ENCODE data around the gene CDC42EP3.

The CDC42EP3 gene

DNA sequence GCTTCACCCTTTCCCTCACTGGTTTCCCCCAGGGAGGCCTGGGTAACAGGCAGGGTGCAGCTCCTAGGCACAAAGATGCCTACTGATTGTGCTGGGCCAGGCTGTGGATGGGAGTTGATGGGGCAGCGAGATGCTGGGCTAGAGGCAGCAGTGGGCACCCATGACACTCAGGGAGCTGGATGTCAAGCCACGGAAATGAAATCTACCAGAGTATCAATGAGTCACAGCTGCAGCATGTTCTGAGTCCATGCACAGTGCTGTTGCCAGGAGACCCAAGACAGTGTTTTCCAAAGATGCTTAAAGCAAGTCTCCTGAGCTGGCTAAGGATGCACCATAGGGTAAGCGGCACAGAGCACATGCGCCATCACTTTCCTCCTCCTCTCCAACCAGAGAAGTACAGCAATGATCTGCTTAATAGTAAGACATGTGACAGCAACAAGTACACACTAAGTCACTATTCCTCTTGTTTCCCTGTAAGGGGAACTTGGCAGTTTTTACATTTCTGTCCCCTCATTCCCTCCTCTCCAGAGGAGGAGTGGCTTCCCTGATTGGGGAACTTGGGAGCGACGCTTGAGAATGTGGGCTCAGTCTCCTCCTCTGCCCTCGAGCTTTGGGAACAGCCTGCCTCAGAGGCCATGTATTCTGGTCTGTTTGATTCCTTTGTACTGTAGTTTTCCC is 57.2 kb downstream of the CDC42EP3 start:
- FAIRE-seq: no peak

DNA sequence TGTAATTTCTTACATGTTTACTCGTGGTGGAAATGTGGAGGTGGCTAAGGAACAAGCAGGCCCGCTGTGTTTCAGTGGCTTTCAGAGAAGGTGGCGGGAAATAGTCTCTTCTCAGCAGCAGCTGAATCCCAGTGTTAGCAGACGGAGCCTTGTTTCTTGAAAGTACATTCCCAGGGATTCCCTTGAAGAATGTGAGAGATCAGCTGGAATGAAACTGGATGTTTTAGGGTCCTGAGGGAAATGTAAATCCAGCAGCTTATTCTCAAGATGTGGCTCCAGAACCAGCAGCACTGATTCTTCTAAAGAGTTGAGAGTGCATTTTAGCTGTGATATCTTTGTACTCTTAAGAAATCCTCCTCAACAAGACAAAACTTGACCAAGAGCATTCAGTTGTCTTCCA is 59.1 kb downstream of the CDC42EP3 start:
- FAIRE-seq: no peak

DNA sequence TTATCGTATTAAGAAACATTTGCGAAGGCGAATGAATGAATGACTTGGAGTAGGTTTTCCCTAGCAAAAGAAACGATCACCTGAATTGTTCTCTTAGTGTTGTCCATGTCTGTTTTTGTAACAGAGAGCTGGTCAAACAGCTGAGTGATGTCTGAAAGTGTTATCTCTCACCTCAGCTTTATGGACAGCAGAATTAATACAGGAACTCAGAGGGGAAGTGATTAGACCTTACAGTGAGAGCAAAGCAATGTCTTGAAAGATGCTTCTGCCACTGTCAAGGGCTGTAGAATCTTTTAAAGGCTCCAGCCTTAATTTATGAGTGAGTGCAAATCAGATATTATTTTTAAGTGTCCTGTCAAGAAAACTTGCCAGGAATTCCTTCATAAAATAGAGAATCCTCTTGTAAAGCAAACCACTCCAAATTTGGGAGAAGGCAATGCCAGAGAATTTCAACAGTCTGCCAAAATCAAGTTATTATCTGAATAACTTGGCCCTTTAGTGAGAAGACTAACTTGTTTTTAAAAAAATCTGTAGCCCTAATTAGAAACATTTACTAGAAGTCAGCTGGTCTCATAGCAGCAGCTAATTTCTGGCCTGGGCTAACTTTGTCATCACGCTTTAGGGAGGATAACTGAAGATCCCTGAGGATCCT is 60.7 kb downstream of the CDC42EP3 start:
- FAIRE-seq: no peak

DNA sequence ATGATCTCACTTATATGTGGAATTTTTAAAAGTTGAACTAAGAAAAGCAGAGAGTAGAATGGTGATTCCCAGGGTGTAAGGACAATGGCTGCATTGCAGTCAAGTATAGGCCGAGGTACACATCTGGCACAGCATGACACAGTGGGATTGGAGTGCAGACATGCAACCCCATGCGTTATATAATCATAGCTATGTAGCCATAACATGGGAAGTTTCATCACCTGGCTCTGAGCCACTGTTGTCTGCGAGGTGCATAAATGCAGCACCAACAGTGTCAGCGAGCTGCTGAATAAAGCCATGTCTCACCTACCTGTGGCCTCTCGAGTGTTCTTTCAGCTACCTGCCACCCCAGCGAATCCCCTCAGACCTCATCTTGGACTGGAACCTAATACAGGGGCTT is 61.7 kb downstream of the CDC42EP3 start:
- FAIRE-seq: no peak

DNA sequence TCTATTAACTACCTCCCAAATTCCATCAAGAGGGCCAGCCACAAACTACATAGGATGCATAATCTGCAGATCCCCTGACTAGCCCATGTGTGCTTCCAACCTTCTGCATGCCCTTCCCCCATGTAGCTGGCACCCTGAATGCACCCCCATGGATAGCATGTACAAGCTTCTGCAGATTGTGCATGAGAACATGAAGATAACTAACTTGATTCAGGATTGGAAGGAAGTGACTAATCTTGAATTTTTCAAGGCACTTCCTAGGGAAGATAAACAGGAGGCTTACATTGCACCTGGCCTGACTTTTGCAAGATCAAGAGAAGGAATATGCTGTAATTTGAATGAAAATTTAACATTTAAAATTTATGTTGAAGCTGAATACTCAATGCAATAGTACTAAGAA is 66.7 kb downstream of the CDC42EP3 start:
- FAIRE-seq: no peak

DNA sequence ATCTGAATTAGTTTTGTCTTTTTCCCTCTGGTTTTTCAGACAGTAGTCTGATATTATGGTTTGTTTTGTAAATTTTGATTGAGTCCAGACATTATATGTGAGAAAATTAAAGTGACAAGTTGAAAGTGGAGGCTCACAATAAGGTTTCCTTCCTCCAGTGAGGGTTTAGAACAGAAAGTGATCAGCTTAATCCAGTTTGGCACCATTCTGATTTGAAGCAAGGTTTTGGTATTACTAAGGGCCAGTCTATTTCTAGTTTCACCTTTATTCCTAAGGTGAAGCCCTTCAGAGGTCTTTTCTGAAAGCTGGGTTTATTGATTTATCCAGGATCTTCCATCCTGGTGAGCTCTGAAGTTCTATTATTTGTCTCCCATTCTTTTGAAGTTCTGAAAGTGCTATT is 68.7 kb downstream of the CDC42EP3 start:
- FAIRE-seq: no peak

DNA sequence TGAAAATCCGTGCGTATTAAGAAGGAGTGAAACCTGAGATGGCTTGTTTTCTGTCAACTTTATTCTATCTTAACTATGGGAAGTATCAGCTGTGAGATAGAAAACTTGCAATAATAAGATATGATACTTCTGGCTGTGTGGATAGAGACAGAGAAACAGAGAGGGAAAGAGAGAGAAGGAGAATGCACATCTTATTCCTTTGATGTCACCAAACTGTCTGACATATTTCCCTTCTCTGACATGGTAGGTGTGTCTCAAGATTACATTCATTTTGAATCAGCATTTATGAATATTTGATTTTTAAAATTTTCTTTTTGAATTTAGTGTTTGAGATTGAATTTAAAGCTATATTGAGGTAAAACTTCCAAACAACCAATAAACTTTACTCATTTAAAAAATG is 69.4 kb downstream of the CDC42EP3 start:
- FAIRE-seq: no peak

DNA sequence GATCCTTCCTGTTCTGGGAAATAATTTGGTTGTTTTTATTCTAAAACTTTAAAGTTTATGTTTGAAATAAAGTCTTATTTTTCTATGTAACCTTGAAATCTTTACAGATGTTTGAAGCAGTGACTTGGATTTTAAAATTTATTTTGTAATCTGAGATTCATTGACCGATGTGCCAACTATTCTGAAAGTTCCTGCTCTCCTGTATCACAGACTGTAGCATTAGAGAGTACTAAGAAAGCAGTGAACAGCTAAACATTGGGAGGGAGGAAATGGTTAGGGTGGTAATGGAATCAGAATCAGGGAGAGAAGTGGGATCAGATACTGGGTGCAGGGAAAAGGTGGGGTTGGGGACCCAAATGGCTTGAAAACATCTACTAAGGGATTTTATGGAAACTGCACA is 69.9 kb downstream of the CDC42EP3 start:
- no peak for FAIRE-seq

DNA sequence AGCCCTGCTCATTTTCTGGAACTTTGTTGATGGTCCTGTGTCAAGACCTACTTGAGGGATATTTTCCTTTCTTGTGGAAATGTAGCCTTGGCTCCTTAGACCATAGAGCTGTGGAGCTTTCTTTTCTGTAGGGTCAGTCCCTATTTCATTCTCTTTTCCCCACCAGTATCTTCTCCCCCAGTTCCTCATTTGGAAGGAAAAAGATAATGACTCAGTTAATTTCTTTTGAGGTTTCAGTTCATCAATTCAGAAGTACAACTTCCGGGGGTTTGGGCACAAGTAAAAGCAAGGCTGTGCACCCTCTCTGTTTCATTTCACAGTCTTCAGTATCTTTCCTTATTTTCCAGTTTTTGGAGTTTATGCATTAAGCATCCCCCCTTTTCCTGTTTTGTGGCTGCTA is 70.7 kb downstream of the CDC42EP3 start:
- FAIRE-seq: no peak

DNA sequence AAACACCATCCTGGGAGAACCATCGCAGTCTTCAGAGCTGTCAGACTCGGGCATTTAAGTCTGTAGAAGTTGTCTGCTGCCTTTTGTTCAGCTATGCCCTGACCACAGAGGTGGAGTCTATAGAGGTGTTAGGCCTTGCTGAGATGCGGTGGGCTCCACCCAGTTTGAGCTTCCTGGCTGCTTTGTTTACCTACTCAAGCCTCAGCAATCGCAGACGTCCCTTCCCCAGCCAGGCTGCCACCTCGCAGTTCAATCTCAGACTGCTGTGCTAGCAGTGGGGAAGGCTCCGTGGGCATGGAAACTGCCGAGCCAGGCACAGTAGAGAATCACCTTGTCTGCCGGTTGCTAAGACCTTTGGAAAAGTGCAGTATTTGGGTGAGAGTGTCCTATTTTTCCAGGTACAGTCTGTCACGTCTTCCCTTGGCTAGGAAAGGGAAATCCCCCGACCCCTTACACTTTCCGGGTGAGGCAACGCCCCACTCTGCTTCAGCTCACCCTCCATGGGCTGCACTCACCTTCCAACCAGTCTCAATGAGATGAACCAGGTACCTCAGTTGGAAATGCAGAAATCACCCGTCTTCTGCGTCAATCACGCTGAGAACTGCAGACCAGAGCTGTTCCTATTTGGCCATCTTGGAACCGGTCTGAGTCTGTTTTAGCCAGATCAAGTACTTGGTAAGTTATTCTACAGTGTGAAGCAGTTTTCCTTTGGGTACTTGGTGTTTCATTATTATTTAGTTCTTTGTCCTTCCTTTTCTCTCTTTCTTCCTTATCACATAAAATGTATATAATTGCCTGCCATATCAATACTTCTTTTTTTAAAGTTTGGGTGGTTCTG is 71.5 kb downstream of the CDC42EP3 start:
- FAIRE-seq: no peak

DNA sequence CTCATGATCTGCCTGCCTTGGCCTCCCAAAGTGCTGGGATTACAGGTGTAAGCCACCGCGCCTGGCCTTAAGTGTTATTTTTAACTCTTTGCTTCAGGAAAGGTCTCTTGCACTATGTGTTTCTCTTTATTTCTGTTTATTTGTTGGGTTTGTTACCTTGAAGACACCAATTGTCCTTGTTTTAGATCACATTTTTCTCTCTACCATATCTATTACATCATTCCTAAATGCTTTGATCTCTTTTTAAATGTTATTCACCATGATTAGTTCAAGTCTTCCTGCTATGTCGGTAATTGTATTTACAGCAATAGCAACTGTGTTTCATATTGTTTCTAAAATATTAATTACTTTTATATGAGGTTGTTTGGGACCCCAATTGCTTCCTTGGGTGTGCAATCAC is 77.7 kb downstream of the CDC42EP3 start:
- FAIRE-seq: no peak

DNA sequence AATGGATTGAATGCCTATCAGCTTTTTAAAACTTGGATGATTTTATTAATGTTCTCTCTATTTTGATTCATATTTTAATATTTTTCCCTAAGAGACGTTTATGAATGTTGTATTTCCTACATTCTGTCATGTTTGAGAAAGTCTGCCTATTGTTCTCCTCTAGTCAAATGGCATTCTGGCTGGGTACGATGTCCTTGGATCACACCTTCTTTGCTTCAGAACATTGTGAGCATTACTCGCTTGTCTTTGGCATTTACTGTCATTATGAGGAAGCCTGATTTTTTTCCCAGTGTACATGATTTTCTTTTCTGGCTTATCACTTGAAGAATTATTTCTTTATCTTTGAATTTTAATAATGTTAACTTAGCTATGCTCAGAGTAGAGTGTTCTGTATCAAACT is 78.4 kb downstream of the CDC42EP3 start:
- no peak for FAIRE-seq
